Measurements from ENCODE around the gene GIPR. TPM values are rescaled to one million over a fixed set of nuclear protein-coding genes. Genes with fewer than 3 reads are reported as not detected.
A peak's percentile ranks its signal among the peaks of the same experiment; 100 is the strongest.

The GIPR gene
- total RNA-seq, 1 donor from 2014 or later: under 0.01 TPM

DNA sequence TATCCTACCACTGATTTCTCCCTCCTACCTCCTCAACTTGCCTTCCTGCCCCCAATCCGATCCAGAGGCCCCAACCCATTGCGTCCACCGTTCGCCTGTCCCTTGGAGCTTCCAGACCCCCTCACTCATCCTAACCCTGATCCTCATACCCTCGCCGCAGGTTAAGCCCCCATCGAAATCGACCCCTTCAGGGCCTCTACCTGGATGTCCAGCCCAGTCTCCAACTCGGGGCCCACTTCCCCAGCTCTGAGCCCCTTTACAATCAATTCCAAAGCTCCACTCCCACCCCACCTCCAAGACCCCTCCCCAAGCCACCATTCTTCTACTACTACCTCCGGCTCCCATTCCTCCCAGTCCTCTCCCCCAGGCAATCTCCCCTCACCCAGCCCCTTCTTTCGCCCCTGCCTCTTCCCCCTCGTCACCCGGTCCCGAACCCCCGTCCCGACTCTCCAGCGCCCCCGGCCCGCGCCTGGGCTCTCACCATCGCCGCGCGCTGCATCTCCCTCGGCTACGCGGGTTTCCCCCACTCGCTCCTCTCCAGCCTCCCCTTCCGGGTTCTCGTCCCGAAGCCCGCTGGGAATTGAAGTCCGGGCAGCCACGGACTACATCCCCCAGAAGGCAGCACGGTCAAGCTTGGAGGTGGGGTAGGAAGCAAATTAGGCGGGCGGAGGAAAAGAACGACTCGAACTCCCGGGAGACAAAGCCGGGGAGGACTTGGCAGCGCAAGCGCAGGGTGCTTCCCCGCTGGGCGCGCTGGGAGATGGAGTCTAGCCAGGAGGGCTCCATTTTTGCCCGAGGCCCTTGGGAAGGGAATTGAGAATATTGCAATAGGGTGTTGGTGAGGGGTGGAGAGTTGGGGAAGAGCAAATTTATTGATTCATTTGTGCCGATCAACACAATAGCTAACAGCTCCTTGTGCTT, 62.6 kb downstream of the GIPR start, which contains the start of gene FBXO46:
Gene FBXO46, minus strand, starts transcription at position 529 of the 921 bp plus-strand sequence. CDS start 17,401 bp downstream, outside the sequence.
- peak; percentile 94 for DNase-seq (ENCODE audit: low read depth, low spot score)

Other genes starting within 250 kb of the GIPR start
- gene ERCC1, start 244.3 kb upstream of the GIPR start, total RNA-seq: 86.3 and 157 TPM in 2 replicates
- 0.33 and 1.9 TPM in 2 replicates for gene FOSB, start 200.2 kb upstream of the GIPR start, total RNA-seq
- 4.1 and 8.7 TPM in 2 replicates for gene RTN2, start 171.2 kb upstream of the GIPR start, total RNA-seq
- 0.92 and 3.0 TPM in 2 replicates for gene PPM1N, start 169.8 kb upstream of the GIPR start, total RNA-seq
- 140 and 189 TPM in 2 replicates for gene VASP, start 160.7 kb upstream of the GIPR start, total RNA-seq
- gene OPA3, start 83.4 kb upstream of the GIPR start, total RNA-seq: 6.0 and 9.7 TPM in 2 replicates
- gene GPR4, start 66.0 kb upstream of the GIPR start, total RNA-seq: 4.0 and 5.7 TPM in 2 replicates
- 22.2 and 35.6 TPM in 2 replicates for gene EML2, start 28.8 kb upstream of the GIPR start, total RNA-seq
- 324 and 581 TPM in 2 replicates for gene SNRPD2, start 23.7 kb downstream of the GIPR start, total RNA-seq
- gene QPCTL, start 24.4 kb downstream of the GIPR start, total RNA-seq: 18.7 and 23.3 TPM in 2 replicates
- gene FBXO46, start 62.7 kb downstream of the GIPR start, total RNA-seq: 5.3 and 6.5 TPM in 2 replicates
- gene MEIOSIN, start 65.2 kb downstream of the GIPR start, total RNA-seq: not detected in 2 replicates
- 3.4 and 5.6 TPM in 2 replicates for gene SIX5, start 101.0 kb downstream of the GIPR start, total RNA-seq
- 6.0 and 9.0 TPM in 2 replicates for gene DMPK, start 114.3 kb downstream of the GIPR start, total RNA-seq
- gene DMWD, start 124.6 kb downstream of the GIPR start, total RNA-seq: 27.2 and 37.3 TPM in 2 replicates
- 0.04 and 0.07 TPM in 2 replicates for gene RSPH6A, start 147.1 kb downstream of the GIPR start, total RNA-seq
- 34.1 and 43.3 TPM in 2 replicates for gene SYMPK, start 194.9 kb downstream of the GIPR start, total RNA-seq
- not detected in 2 replicates for gene FOXA3, start 196.1 kb downstream of the GIPR start, total RNA-seq
- 23.1 and 24.3 TPM in 2 replicates for gene IRF2BP1, start 217.9 kb downstream of the GIPR start, total RNA-seq
- gene MYPOP, start 234.4 kb downstream of the GIPR start, total RNA-seq: 0.79 and 1.4 TPM in 2 replicates
- not detected in 2 replicates for gene NANOS2, start 246.6 kb downstream of the GIPR start, total RNA-seq

Data from pulmonary artery endothelial cell (primary cell).